Epidermal melanocyte (primary cell): ENCODE measurements around the gene CCDC184.
"Not testable (repeated sequence)": the region's sequence is repeated elsewhere in the genome, so short reads cannot be mapped to it uniquely, and the experiment has no call there.

ENCODE experiments used
- DNase-seq: peaks from one replicate; pipeline ENCODE4 v3.0.0; 2011; ENCODE audit warnings: low spot score; ENCODE audit not compliant: insufficient read length

Gene CCDC184

GRCh38 chr12:48203192-48203591 lies 19.7 kb downstream of the CCDC184 start, which contains the start of gene OR10AD1:
TSS of gene OR10AD1 (minus strand) at chr12:48203292. CDS start at chr12:48203292, 0 bp downstream.
- DNase-seq: no peak

GRCh38 chr12:48209495-48209894 lies 26.1 kb downstream of the CCDC184 start:
- not testable (repeated sequence) for DNase-seq

GRCh38 chr12:48216785-48217184 lies 33.3 kb downstream of the CCDC184 start:
- DNase-seq: no peak

GRCh38 chr12:48219631-48220030 lies 36.2 kb downstream of the CCDC184 start:
- DNase-seq: no peak

- DNase-seq: no peak
Measured at GRCh38 chr12:48220701-48221100, 37.3 kb downstream of the CCDC184 start.

- no peak for DNase-seq
Measured at GRCh38 chr12:48221645-48222044, 38.2 kb downstream of the CCDC184 start.

GRCh38 chr12:48224533-48224932 lies 41.1 kb downstream of the CCDC184 start:
- DNase-seq: not testable (repeated sequence)

- DNase-seq: not testable (repeated sequence)
Measured at GRCh38 chr12:48231169-48231958, 47.9 kb downstream of the CCDC184 start.
